ENCODE results near the gene ATP6V1D.

- TF ChIP-seq POLR2A (IDR thresholded peaks at IDR 0.05; ENCODE audit: low read depth, low read length) (no peak), POLR2AphosphoS5 (IDR thresholded peaks at IDR 0.05; ENCODE audit: low read depth, low read length) (no peak), TAF1 (IDR thresholded peaks at IDR 0.05; ENCODE audit: borderline replicate concordance, low read depth, low read length) (no peak)
Measured at GRCh38 chr14:67391268-67391667, 31.7 kb upstream of the ATP6V1D start.
